GM12878 (cell line): ENCODE data around the gene SLU7. TPM values are rescaled to one million over a fixed set of nuclear protein-coding genes. Genes with fewer than 3 reads are reported as not detected.

Source experiments
- BACH1 ChIP-seq: fragments of 450-650 bp; IDR thresholded peaks from 2 replicates; pipeline ENCODE4 v1.6.1; 2017; ENCODE audit warnings: mild to moderate bottlenecking, borderline replicate concordance
- BMI1 ChIP-seq: fragments of 450-650 bp; IDR thresholded peaks from 2 replicates; pipeline ENCODE4 v1.6.1; 2016; ENCODE audit warnings: mild to moderate bottlenecking, moderate library complexity, borderline replicate concordance
- CHD4 ChIP-seq: fragments of 200-600 bp; sonication (generic); IDR thresholded peaks from 2 replicates; pipeline ENCODE4 v1.6.1; 2016; ENCODE audit warnings: mild to moderate bottlenecking
- CREM ChIP-seq: IDR thresholded peaks from 2 replicates; pipeline ENCODE4 v1.6.1; 2014; ENCODE audit warnings: antibody characterized with exemption, low read depth
- EGR1 ChIP-seq, 2 experiments: IDR thresholded peaks; 1 replicate in 1 of 2; 2 replicates in 1 of 2; pipeline ENCODE4 v1.6.1; 2011 to 2012; ENCODE audit warnings: low read depth in 2 of 2, low read length in 2 of 2, borderline replicate concordance in 1 of 2, mild to moderate bottlenecking in 1 of 2, moderate library complexity in 1 of 2
- EP300 ChIP-seq, 2 experiments: fragments of 150-350 bp in 1 of 2; IDR thresholded peaks; 2 replicates each; pipeline ENCODE4 v1.6.1; 2011 to 2012; ENCODE audit warnings: low read depth in 2 of 2, low read length in 2 of 2, borderline replicate concordance in 1 of 2, improper control_type of control experiment in 1 of 2, inconsistent platforms in 1 of 2; ENCODE audit not compliant: control insufficient read depth in 1 of 2
- LARP7 ChIP-seq: fragments of 450-650 bp; IDR thresholded peaks from 2 replicates; pipeline ENCODE4 v1.6.1; 2017; ENCODE audit warnings: mild to moderate bottlenecking
- MEF2B ChIP-seq: fragments of 450-650 bp; IDR thresholded peaks from 2 replicates; pipeline ENCODE4 v1.6.1; 2018; ENCODE audit warnings: mild to moderate bottlenecking, moderate library complexity; ENCODE audit not compliant: partially characterized antibody, poor library complexity, severe bottlenecking
- NFYA ChIP-seq: IDR thresholded peaks from 2 replicates; pipeline ENCODE4 v1.6.1; 2011; ENCODE audit warnings: low read depth, mild to moderate bottlenecking, low read length, improper control_type of control experiment, borderline replicate concordance
- NR2C2 ChIP-seq: IDR thresholded peaks from 2 replicates; pipeline ENCODE4 v1.6.1; 2011; ENCODE audit warnings: borderline replicate concordance, low read depth; ENCODE audit not compliant: control insufficient read depth, insufficient read length
- POLR2AphosphoS2 ChIP-seq: IDR thresholded peaks from 2 replicates; pipeline ENCODE4 v1.6.1; 2011; ENCODE audit warnings: low read depth, mild to moderate bottlenecking, low read length, improper control_type of control experiment, moderate library complexity
- RBBP5 ChIP-seq: fragments of 200-600 bp; sonication (generic); conservative IDR thresholded peaks from 2 replicates; pipeline ENCODE4 v1.6.1; 2016
- STAT1 ChIP-seq: fragments of 450-650 bp; conservative IDR thresholded peaks from 2 replicates; pipeline ENCODE4 v1.6.1; 2014; ENCODE audit warnings: antibody characterized with exemption, mild to moderate bottlenecking
- STAT3 ChIP-seq: IDR thresholded peaks from 2 replicates; pipeline ENCODE4 v1.6.1; 2011; ENCODE audit warnings: low read depth, low read length, improper control_type of control experiment
- WRNIP1 ChIP-seq: IDR thresholded peaks from 2 replicates; pipeline ENCODE4 v1.6.1; 2011; ENCODE audit warnings: low read depth, low read length, improper control_type of control experiment, borderline replicate concordance
- ZNF207 ChIP-seq: fragments of 450-650 bp; IDR thresholded peaks from 2 replicates; pipeline ENCODE4 v1.6.1; 2014; ENCODE audit warnings: antibody characterized with exemption, mild to moderate bottlenecking, borderline replicate concordance
- ZSCAN29 ChIP-seq: fragments of 450-650 bp; IDR thresholded peaks from 2 replicates; pipeline ENCODE4 v1.6.1; 2017; ENCODE audit warnings: mild to moderate bottlenecking, moderate library complexity
- polyA plus RNA-seq, 11 experiments: library from polyadenylated mRNA; depleted of rRNA in 4 of 11; unstranded in 6 of 11; stranded (reverse) in 5 of 11; fragments of >200 nt; fragmentation: Nextera tagmentation in 4 of 11; fragmentation: Illumina TruSeq in 1 of 11; extraction: Ambion mirVana in 4 of 11; extraction: Trizol in 1 of 11; gene quantifications; 1 replicate in 1 of 11; 2 replicates in 10 of 11; pipeline versions ENCODE4 v1.2.1 to v1.2.3, GENCODE V29; 2011 to 2016; ENCODE audit warnings: inconsistent platforms in 2 of 11, missing spikeins in 2 of 11, low read depth in 1 of 11
- total RNA-seq, 4 experiments: library from RNA; depleted of rRNA in 3 of 4; stranded (reverse); fragments of >200 nt in 3 of 4; fragmentation: Illumina TruSeq in 1 of 4; extraction: Trizol in 1 of 4; gene quantifications; 2 replicates each; pipeline versions ENCODE4 v1.2.1 to v1.2.3, GENCODE V29; 2013 to 2021
- TF ChIP-seq, protein P1 (sequence below): fragments of 150-350 bp; IDR thresholded peaks from 2 replicates; pipeline ENCODE4 v1.6.1; 2014; ENCODE audit warnings: mild to moderate bottlenecking, low read depth, low read length
- TF ChIP-seq, protein P2 (sequence below): fragments of 450-650 bp; formaldehyde crosslinking; IDR thresholded peaks from 2 replicates; pipeline ENCODE4 v1.4.0; 2020; ENCODE audit warnings: mild to moderate bottlenecking, moderate library complexity
- TF ChIP-seq, protein P3 (sequence below): fragments of 450-650 bp; IDR thresholded peaks from 2 replicates; pipeline ENCODE4 v1.6.1; 2014; ENCODE audit warnings: mild to moderate bottlenecking
- TF ChIP-seq, protein P4 (sequence below): fragments of 450-650 bp; IDR thresholded peaks from 2 replicates; pipeline ENCODE4 v1.6.1; 2017; ENCODE audit warnings: antibody characterized with exemption, mild to moderate bottlenecking, moderate library complexity

Gene SLU7
- total and polyA plus RNA-seq, 10 of the 15 experiments (the other 5 are each of a cell fraction or from before 2014, with no cell fraction given), result 32.7 to 55.2 (median 46.6) TPM

DNA sequence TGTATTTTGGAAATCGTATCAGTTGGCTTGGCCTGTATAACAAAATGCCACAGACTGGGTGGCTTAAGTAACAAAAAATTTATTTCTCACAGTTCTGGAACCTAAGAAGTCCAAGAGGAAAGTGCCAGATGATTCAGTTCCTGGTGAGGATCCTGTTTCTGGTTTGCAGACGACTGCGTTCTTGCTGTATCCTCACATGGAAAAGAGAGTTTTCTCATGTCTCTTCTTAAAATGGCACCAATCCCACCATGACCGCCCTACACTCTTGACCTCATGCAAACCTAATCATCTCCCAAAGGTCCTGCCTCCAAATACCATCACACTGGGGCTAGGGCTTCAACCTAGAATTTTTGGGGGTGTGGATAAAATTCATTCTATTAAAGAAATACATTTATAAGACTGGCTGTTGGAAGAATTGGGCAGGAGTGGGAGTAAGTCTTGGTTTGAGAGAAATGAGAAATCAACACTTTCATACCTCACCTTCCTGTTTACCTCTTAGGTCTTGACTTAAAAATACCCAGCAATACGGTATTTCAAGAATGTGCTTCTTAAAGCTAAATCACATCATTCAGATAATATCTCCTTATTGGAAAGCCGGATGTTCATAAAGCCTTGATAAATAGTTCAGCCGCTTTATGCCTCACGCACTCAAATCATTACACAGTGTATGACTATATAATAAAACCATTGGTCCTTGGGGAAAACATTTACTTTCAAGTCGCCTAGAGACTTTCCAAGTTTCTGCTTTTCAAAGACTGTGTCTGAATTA lies 31.5 kb upstream of the SLU7 start (continued):
- TF ChIP-seq, protein P1, sequence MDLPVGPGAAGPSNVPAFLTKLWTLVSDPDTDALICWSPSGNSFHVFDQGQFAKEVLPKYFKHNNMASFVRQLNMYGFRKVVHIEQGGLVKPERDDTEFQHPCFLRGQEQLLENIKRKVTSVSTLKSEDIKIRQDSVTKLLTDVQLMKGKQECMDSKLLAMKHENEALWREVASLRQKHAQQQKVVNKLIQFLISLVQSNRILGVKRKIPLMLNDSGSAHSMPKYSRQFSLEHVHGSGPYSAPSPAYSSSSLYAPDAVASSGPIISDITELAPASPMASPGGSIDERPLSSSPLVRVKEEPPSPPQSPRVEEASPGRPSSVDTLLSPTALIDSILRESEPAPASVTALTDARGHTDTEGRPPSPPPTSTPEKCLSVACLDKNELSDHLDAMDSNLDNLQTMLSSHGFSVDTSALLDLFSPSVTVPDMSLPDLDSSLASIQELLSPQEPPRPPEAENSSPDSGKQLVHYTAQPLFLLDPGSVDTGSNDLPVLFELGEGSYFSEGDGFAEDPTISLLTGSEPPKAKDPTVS, result no peak
- TF ChIP-seq ZSCAN29 (no peak), NFYA (no peak), NR2C2 (no peak), POLR2AphosphoS2 (no peak), MEF2B (peak; percentile 82), ZNF207 (no peak), BMI1 (no peak), CREM (no peak), CHD4 (no peak), STAT1 (no peak), EGR1 (IDR thresholded peaks at IDR 0.05; ENCODE audit: borderline replicate concordance in 1 of 2, low read depth in 2 of 2, low read length in 2 of 2) (no peak), BACH1 (no peak), STAT3 (0 out of 2 replicates have a peak, but pooled peaks have one; percentile 53), WRNIP1 (no peak), RBBP5 (no peak), EP300 (IDR thresholded peaks at IDR 0.05; ENCODE audit: borderline replicate concordance in 1 of 2, control insufficient read depth in 1 of 2, low read depth in 2 of 2, low read length in 2 of 2) (peak in 1 of 2 experiments; percentile 68; a peak in 3 of 4 replicates), LARP7 (no peak)
- TF ChIP-seq, protein P2, sequence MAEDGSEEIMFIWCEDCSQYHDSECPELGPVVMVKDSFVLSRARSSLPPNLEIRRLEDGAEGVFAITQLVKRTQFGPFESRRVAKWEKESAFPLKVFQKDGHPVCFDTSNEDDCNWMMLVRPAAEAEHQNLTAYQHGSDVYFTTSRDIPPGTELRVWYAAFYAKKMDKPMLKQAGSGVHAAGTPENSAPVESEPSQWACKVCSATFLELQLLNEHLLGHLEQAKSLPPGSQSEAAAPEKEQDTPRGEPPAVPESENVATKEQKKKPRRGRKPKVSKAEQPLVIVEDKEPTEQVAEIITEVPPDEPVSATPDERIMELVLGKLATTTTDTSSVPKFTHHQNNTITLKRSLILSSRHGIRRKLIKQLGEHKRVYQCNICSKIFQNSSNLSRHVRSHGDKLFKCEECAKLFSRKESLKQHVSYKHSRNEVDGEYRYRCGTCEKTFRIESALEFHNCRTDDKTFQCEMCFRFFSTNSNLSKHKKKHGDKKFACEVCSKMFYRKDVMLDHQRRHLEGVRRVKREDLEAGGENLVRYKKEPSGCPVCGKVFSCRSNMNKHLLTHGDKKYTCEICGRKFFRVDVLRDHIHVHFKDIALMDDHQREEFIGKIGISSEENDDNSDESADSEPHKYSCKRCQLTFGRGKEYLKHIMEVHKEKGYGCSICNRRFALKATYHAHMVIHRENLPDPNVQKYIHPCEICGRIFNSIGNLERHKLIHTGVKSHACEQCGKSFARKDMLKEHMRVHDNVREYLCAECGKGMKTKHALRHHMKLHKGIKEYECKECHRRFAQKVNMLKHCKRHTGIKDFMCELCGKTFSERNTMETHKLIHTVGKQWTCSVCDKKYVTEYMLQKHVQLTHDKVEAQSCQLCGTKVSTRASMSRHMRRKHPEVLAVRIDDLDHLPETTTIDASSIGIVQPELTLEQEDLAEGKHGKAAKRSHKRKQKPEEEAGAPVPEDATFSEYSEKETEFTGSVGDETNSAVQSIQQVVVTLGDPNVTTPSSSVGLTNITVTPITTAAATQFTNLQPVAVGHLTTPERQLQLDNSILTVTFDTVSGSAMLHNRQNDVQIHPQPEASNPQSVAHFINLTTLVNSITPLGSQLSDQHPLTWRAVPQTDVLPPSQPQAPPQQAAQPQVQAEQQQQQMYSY, result no peak
- TF ChIP-seq, protein P3, sequence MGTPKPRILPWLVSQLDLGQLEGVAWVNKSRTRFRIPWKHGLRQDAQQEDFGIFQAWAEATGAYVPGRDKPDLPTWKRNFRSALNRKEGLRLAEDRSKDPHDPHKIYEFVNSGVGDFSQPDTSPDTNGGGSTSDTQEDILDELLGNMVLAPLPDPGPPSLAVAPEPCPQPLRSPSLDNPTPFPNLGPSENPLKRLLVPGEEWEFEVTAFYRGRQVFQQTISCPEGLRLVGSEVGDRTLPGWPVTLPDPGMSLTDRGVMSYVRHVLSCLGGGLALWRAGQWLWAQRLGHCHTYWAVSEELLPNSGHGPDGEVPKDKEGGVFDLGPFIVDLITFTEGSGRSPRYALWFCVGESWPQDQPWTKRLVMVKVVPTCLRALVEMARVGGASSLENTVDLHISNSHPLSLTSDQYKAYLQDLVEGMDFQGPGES, result no peak
- TF ChIP-seq, protein P4, sequence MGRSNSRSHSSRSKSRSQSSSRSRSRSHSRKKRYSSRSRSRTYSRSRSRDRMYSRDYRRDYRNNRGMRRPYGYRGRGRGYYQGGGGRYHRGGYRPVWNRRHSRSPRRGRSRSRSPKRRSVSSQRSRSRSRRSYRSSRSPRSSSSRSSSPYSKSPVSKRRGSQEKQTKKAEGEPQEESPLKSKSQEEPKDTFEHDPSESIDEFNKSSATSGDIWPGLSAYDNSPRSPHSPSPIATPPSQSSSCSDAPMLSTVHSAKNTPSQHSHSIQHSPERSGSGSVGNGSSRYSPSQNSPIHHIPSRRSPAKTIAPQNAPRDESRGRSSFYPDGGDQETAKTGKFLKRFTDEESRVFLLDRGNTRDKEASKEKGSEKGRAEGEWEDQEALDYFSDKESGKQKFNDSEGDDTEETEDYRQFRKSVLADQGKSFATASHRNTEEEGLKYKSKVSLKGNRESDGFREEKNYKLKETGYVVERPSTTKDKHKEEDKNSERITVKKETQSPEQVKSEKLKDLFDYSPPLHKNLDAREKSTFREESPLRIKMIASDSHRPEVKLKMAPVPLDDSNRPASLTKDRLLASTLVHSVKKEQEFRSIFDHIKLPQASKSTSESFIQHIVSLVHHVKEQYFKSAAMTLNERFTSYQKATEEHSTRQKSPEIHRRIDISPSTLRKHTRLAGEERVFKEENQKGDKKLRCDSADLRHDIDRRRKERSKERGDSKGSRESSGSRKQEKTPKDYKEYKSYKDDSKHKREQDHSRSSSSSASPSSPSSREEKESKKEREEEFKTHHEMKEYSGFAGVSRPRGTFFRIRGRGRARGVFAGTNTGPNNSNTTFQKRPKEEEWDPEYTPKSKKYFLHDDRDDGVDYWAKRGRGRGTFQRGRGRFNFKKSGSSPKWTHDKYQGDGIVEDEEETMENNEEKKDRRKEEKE, result no peak
